SK-N-SH treated with all-trans-retinoic acid at 6 μM for 48 hours (cell line): ENCODE data around the gene CEP170.
"Not testable (repeated sequence)": the region's sequence is repeated elsewhere in the genome, so short reads cannot be mapped to it uniquely, and the experiment has no call there.

ENCODE experiments used
- BACH2 ChIP-seq: fragments of 250-450 bp; sonication (Bioruptor Pico); IDR thresholded peaks from 2 replicates; pipeline ENCODE4 v1.9.0; 2021; ENCODE audit warnings: mild to moderate bottlenecking, borderline replicate concordance
- CREB5 ChIP-seq: fragments of 250-450 bp; sonication (Bioruptor Pico); IDR thresholded peaks from 2 replicates; pipeline ENCODE4 v1.5.1; 2020; ENCODE audit warnings: low read depth, mild to moderate bottlenecking, moderate library complexity
- CSRNP3 ChIP-seq: fragments of 250-450 bp; sonication (Bioruptor Pico); IDR thresholded peaks from 2 replicates; pipeline ENCODE4 v1.5.1; 2021; ENCODE audit warnings: mild to moderate bottlenecking, moderate library complexity
- ESRRG ChIP-seq: fragments of 250-450 bp; sonication (Bioruptor Pico); IDR thresholded peaks from 2 replicates; pipeline ENCODE4 v1.6.1; 2021; ENCODE audit warnings: mild to moderate bottlenecking
- PATZ1 ChIP-seq: fragments of 250-450 bp; sonication (Bioruptor Pico); IDR thresholded peaks from 2 replicates; pipeline ENCODE4 v1.8.0; 2020; ENCODE audit warnings: mild to moderate bottlenecking, moderate library complexity, borderline replicate concordance
- POU6F1 ChIP-seq: fragments of 250-450 bp; sonication (Bioruptor Pico); IDR thresholded peaks from 2 replicates; pipeline ENCODE4 v1.8.0; 2021; ENCODE audit warnings: low read depth, mild to moderate bottlenecking, moderate library complexity, borderline replicate concordance
- PPARA ChIP-seq: fragments of 250-450 bp; sonication (Bioruptor Pico); IDR thresholded peaks from 2 replicates; pipeline ENCODE4 v1.5.0; 2020; ENCODE audit warnings: mild to moderate bottlenecking, borderline replicate concordance
- SNAI2 ChIP-seq: fragments of 250-450 bp; sonication (Bioruptor Pico); IDR thresholded peaks from 2 replicates; pipeline ENCODE4 v1.5.0; 2020; ENCODE audit warnings: mild to moderate bottlenecking, moderate library complexity
- TOX ChIP-seq: fragments of 250-450 bp; sonication (Bioruptor Pico); IDR thresholded peaks from 2 replicates; pipeline ENCODE4 v1.8.0; 2021; ENCODE audit warnings: mild to moderate bottlenecking, moderate library complexity, borderline replicate concordance
- ZFP30 ChIP-seq: fragments of 450-650 bp; formaldehyde crosslinking; IDR thresholded peaks from 2 replicates; pipeline ENCODE4 v1.5.0; 2022; ENCODE audit warnings: mild to moderate bottlenecking, moderate library complexity

GRCh38 chr1:243149120-243149519 is 106.0 kb downstream of the CEP170 start:
- not testable (repeated sequence) for TF ChIP-seq CREB5 (CRISPR knock-in tag); SNAI2 (CRISPR knock-in tag); TOX (CRISPR knock-in tag); PATZ1 (CRISPR knock-in tag); BACH2 (CRISPR knock-in tag); CSRNP3 (CRISPR knock-in tag); ESRRG (CRISPR knock-in tag); ZFP30; POU6F1 (CRISPR knock-in tag); PPARA (CRISPR knock-in tag)
